ENCODE data around the gene UPK1B. TPM values are rescaled to one million over a fixed set of nuclear protein-coding genes. Genes with fewer than 3 reads are reported as not detected.

Gene UPK1B
- total and polyA plus RNA-seq, 4 donors, result 0.21 to 2.1 (median 0.56) TPM

DNA sequence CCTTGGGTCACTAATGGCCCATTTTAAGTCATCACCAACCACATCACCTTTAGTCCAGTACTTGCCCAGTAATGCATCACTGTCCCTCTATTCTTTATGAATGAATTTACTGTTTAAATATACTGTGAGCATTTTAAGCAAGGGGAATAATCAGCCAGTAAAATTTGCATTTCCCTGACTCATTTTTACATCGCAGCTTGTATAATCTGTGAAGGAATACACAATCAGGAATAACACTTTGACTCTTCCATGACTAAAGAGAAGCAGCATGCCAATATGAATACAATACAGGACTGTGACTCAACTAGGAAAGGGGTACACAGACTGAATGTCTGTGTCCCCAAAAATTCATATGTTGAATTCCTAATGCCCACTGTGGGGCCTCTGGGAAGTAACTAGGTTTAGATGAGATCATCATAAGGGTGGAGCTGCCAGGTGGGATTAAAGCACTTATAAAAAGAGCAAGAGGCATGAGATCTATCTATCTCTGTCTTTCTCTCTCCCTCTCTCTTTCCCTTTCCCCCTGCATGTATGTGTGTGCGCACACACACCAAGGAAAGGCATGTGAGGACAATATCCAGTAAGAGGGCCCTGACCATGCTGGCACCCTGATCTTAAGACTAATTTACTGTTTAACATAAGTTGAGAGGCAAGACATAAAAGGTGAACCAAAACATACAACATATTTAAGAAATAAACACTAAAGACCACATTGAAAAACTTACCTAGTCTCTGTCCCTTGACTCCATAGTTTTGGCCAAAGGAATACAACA lies 55.2 kb downstream of the UPK1B start:
- H3K27me3 ChIP-seq (ENCODE audit: control insufficient read depth in 3 of 3, insufficient read depth in 3 of 3, low read length in 2 of 3), result no peaks in the 10 kb centered on the region
- H3K9me3 ChIP-seq (ENCODE audit: control insufficient read depth in 4 of 4, insufficient read depth in 3 of 4, low read length in 3 of 4), result no peaks in the 10 kb centered on the region
- no peak overlapping the region for H3K9ac ChIP-seq (ENCODE audit: insufficient read depth in 1 of 2, low read length in 2 of 2)
- no peak overlapping the region for H3K27ac ChIP-seq (ENCODE audit: low read depth in 1 of 2, low read length in 1 of 2)
- ATAC-seq (ENCODE audit: insufficient read depth, low FRiP score), result no peak
- no peak overlapping the region for H3K4me3 ChIP-seq
- DNase-seq, result no peak
- WGBS, 2 donors, result 96 to 100% methylated on average over 2 of the region's 2 CpGs
- TF ChIP-seq, protein P1, sequence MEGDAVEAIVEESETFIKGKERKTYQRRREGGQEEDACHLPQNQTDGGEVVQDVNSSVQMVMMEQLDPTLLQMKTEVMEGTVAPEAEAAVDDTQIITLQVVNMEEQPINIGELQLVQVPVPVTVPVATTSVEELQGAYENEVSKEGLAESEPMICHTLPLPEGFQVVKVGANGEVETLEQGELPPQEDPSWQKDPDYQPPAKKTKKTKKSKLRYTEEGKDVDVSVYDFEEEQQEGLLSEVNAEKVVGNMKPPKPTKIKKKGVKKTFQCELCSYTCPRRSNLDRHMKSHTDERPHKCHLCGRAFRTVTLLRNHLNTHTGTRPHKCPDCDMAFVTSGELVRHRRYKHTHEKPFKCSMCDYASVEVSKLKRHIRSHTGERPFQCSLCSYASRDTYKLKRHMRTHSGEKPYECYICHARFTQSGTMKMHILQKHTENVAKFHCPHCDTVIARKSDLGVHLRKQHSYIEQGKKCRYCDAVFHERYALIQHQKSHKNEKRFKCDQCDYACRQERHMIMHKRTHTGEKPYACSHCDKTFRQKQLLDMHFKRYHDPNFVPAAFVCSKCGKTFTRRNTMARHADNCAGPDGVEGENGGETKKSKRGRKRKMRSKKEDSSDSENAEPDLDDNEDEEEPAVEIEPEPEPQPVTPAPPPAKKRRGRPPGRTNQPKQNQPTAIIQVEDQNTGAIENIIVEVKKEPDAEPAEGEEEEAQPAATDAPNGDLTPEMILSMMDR (IDR thresholded peaks at IDR 0.05; ENCODE audit: control extremely low read depth, extremely low read depth), result no peak
- peaks cover 16 to 53% (median 37%) of the 10 kb centered on the region in 4 donors for H3K36me3 ChIP-seq (ENCODE audit: control insufficient read depth in 4 of 4, insufficient read depth in 4 of 4, low read length in 4 of 4)
- peaks cover 0 to 3% (median 0%) of the 10 kb centered on the region in 5 donors for H3K4me1 ChIP-seq (ENCODE audit: control insufficient read depth in 5 of 5, insufficient read depth in 5 of 5, low read length in 5 of 5)

DNA sequence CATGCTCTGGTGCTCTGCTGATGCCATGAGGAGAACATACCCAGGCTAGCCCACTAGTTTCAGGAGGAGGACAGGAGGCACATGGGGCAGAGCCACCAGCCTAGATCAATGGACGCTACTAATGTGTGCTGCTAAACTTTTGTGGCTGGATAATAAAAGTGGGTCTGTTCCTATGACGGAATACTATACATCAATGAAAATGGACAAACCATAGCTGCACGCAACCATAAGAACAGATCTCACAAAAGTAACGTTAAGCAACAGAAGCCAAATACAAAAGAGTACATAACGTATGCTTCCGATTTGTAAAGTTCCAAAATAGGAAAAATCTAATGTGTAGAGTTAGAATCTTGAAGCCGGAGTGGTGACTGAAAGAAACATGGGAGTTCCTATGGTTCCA lies 55.8 kb downstream of the UPK1B start:
- H3K36me3 ChIP-seq (ENCODE audit: control insufficient read depth in 4 of 4, insufficient read depth in 4 of 4, low read length in 4 of 4), result peaks cover 16 to 55% (median 35%) of the 10 kb centered on the region in 4 donors
- no peak overlapping the region for H3K9ac ChIP-seq (ENCODE audit: insufficient read depth in 1 of 2, low read length in 2 of 2)
- H3K9me3 ChIP-seq (ENCODE audit: control insufficient read depth in 4 of 4, insufficient read depth in 3 of 4, low read length in 3 of 4), result no peaks in the 10 kb centered on the region
- no peak overlapping the region for H3K4me3 ChIP-seq
- 70 to 92% methylated on average over 7 of the region's 7 CpGs for WGBS, 2 donors
- DNase-seq, result no peak
- H3K4me1 ChIP-seq (ENCODE audit: control insufficient read depth in 5 of 5, insufficient read depth in 5 of 5, low read length in 5 of 5), result peaks cover 0 to 3% (median 0%) of the 10 kb centered on the region in 5 donors
- H3K27ac ChIP-seq (ENCODE audit: low read depth in 1 of 2, low read length in 1 of 2), result no peak overlapping the region
- no peaks in the 10 kb centered on the region for H3K27me3 ChIP-seq (ENCODE audit: control insufficient read depth in 3 of 3, insufficient read depth in 3 of 3, low read length in 2 of 3)
- no peak for ATAC-seq (ENCODE audit: insufficient read depth, low FRiP score)
- TF ChIP-seq, protein P1 (IDR thresholded peaks at IDR 0.05; ENCODE audit: control extremely low read depth, extremely low read depth), result no peak

DNA sequence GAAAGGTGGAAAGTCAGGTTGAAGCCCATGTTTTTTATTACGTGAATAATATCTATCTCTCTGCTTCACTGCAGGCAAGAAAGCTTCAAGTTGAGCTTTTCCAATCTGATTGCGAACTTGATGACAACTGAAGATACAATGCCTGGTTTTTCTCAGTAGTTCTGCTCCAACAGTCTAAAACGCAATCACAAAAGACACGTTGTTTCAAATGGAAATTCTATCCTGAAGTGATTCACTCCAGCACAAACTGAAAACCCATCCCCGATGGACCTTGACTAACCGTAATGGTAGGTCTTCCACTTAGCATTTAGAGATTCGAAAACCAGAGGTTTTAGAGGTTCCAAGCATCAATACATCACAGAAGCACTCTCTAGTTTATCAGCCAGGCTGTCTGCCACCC lies 56.7 kb downstream of the UPK1B start:
- no peak overlapping the region for H3K27ac ChIP-seq (ENCODE audit: low read depth in 1 of 2, low read length in 1 of 2)
- DNase-seq (no peak), ATAC-seq (ENCODE audit: insufficient read depth, low FRiP score) (no peak)
- no peak overlapping the region for H3K9ac ChIP-seq (ENCODE audit: insufficient read depth in 1 of 2, low read length in 2 of 2)
- H3K36me3 ChIP-seq (ENCODE audit: control insufficient read depth in 4 of 4, insufficient read depth in 4 of 4, low read length in 4 of 4), result peaks cover 16 to 62% (median 38%) of the 10 kb centered on the region in 4 donors
- TF ChIP-seq, protein P1 (IDR thresholded peaks at IDR 0.05; ENCODE audit: control extremely low read depth, extremely low read depth), result no peak
- H3K9me3 ChIP-seq (ENCODE audit: control insufficient read depth in 4 of 4, insufficient read depth in 3 of 4, low read length in 3 of 4), result no peaks in the 10 kb centered on the region
- 96 to 99% methylated on average over 7 of the region's 7 CpGs for WGBS, 2 donors
- no peak overlapping the region for H3K4me3 ChIP-seq
- no peaks in the 10 kb centered on the region for H3K27me3 ChIP-seq (ENCODE audit: control insufficient read depth in 3 of 3, insufficient read depth in 3 of 3, low read length in 2 of 3)
- H3K4me1 ChIP-seq (ENCODE audit: control insufficient read depth in 5 of 5, insufficient read depth in 5 of 5, low read length in 5 of 5), result peaks cover 0 to 3% (median 0%) of the 10 kb centered on the region in 5 donors

Measured in lung (tissue), 12 donors.